Jurkat, Clone E6-1 (cell line): ENCODE data around the gene SUMO4.

Source experiments
- DNase-seq: peaks from one replicate; pipeline ENCODE4 v3.0.0-alpha.2; 2011; ENCODE audit warnings: low read depth, low spot score
- H3K4me3 ChIP-seq: 2 replicates; pipeline ENCODE4 v1.5.1; 2011; ENCODE audit warnings: mild to moderate bottlenecking, low read length, control low read depth, moderate library complexity

SUMO4 gene

DNA sequence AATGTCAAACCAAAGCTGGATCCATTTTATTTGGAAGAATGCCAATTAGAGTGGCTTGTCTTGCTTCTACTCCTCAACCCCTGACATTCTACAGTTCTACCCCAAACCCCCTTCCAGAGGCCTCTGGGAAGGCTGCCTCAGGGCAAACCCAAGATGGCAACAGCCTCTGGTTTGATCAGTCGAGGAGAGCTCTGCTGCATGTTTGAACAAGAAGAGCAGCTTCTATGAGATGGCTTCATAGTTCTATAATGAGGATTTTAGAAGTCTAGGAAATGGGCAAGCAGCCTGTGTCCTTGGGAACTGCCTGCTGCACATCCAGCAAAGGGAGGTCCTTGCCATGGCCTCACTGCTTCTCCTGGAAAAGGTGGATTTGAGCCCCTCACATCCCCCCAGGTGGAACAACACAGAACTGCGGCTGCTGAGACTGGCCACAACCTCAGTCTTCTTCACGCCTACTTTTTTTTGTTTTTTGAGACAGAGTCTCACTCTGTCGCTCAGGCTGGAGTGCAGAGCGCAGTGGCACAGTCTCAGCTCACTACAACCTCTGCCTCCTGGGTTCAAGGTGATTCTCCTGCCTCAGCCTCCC, 46.8 kb downstream of the SUMO4 start:
- no peak for DNase-seq

DNA sequence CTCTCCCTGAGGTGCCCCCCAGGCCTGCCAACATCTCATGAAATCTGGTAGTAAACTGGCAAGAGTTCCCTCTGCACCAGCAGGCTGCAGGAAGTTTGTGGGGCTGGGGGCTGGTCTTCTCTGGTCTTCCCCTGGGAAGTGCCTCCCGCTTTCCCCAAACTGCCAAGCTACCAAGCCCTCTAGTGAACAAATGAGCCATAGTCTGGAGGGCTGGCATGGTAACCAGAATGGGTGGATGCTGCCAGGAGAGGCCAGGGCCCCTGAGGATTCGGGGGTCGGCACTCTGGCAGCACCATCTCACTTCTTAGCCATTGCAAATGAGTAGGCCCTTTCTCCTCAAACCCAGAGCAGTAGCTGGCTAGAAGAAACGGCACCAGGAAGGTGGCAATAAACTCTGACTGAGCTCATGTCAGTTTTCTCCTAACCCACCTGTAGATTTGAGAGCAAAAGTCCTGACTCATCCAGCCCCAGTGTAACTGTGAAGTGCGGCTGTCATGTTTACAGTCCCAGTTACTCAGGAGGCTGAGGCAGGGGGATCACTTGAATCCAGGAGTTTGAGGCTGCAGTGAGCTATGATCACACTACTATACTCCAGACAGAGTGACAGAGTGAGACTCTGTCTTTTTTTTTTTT, 48.9 kb downstream of the SUMO4 start:
- DNase-seq: no peak
- H3K4me3 ChIP-seq: no peak overlapping the region

More for the DNA sequence above, 46.8 kb downstream of the SUMO4 start:
- no peak overlapping the region for H3K4me3 ChIP-seq

DNA sequence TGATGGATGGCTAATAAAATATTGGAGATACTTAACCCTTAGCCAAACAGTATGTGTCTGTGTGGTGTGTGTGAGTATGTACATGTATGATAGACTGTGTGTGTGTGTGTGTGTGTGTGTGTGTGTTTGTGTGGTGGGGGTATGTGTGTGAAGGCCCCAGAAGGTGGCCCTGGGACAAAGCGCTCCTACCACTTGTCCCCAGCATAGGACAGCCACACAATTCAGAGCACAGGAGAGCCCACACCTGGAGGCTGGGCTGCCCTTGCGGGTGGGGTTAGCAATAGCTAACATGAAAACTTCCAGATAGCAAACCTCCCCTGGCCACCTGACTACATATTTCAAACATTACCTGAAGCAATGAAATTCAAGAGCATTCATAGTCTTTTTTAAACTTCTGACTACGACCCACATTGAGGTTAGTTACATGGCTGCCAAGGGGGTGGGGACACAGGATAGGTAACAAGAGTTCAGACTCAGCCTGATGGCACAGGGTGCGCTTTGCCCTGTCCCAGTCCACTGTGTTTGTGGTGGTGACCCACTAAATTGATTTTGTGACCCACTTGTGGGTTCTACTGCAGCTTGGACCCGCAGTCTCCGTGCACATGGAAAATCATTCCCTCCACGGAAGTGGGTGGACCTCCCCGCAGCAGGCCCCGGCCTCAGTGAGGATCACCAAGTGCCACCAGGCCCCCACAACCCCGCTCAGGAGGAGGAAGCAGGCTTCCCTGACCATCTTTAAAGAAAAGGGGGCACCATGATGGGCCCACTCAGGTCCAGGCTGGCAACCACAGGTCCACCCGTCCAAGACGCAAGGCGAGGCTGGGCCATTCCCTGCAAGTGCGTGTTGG, 50.0 kb downstream of the SUMO4 start:
- H3K4me3 ChIP-seq: no peak overlapping the region
- no peak for DNase-seq
